Measurements from ENCODE around the gene GRIP2.

DNA sequence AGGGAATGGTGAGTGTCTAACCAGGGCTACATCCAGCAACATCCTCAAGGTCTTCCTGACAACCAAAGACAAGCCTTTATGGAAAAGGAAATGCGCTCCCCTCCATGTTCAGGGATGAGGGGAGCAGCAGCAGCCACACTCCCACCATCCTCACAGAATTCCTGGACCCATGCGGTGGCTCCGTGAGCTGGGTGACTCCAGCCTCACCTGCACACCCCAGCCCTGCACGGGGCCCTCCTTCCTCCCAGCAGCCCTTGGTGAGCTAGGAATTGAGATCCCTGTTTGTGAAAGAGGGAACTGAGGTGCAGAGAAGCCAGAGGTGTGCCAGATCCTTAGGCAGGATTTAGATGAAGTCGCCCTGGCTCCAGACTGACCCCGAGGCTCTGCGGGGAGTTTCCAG, 52.3 kb downstream of the GRIP2 start:
- TF ChIP-seq CTCF (IDR thresholded peaks at IDR 0.05) = no peak
- TF ChIP-seq EZH2 (IDR thresholded peaks at IDR 0.05) = no peak
